Endothelial cell (in vitro differentiated cells): ENCODE results near the gene OSBPL8. TPM values are rescaled to one million over a fixed set of nuclear protein-coding genes. Genes with fewer than 3 reads are reported as not detected.
A peak's percentile ranks its signal among the peaks of the same experiment; 100 is the strongest.

ENCODE experiments used
- DNase-seq: peaks from one replicate; pipeline ENCODE4 v3.0.0; 2021; ENCODE audit warnings: low spot score
- H3K27ac Mint-ChIP-seq: one replicate; pipeline ENCODE4 v1.8.0; 2021; ENCODE audit warnings: mixed read lengths, inconsistent platforms; ENCODE audit not compliant: unreplicated experiment
- H3K27me3 Mint-ChIP-seq: one replicate; pipeline ENCODE4 v1.8.0; 2021; ENCODE audit warnings: mild to moderate bottlenecking, moderate library complexity, mixed read lengths, inconsistent platforms; ENCODE audit not compliant: unreplicated experiment
- H3K36me3 Mint-ChIP-seq: one replicate; pipeline ENCODE4 v1.8.0; 2021; ENCODE audit warnings: mild to moderate bottlenecking, low read depth, mixed read lengths, inconsistent platforms; ENCODE audit not compliant: unreplicated experiment
- H3K4me1 Mint-ChIP-seq: one replicate; pipeline ENCODE4 v1.8.0; 2021; ENCODE audit warnings: mild to moderate bottlenecking, mixed read lengths, inconsistent platforms; ENCODE audit not compliant: unreplicated experiment
- H3K4me3 Mint-ChIP-seq: one replicate; pipeline ENCODE4 v1.8.0; 2021; ENCODE audit warnings: mild to moderate bottlenecking, mixed read lengths, inconsistent platforms; ENCODE audit not compliant: unreplicated experiment
- H3K9me3 Mint-ChIP-seq: one replicate; pipeline ENCODE4 v1.8.0; 2021; ENCODE audit warnings: mixed read lengths, inconsistent platforms; ENCODE audit not compliant: unreplicated experiment
- CTCF ChIP-seq: fragments of 200-600 bp; sonication (generic); IDR thresholded peaks from one replicate; pipeline ENCODE4 v1.5.0; 2021; ENCODE audit warnings: antibody characterized with exemption; ENCODE audit not compliant: unreplicated experiment
- total RNA-seq: library from RNA; stranded (reverse); fragmentation: NEBNext Ultra II Directional; extraction: Animal tissue kit (Norgen Biotek cat#: 25700); gene quantifications from one replicate; pipeline ENCODE4 v1.2.1, GENCODE V29; 2021; ENCODE audit not compliant: unreplicated experiment

OSBPL8 gene
- total RNA-seq, 1 donor from 2014 or later, result 82.3 TPM

DNA sequence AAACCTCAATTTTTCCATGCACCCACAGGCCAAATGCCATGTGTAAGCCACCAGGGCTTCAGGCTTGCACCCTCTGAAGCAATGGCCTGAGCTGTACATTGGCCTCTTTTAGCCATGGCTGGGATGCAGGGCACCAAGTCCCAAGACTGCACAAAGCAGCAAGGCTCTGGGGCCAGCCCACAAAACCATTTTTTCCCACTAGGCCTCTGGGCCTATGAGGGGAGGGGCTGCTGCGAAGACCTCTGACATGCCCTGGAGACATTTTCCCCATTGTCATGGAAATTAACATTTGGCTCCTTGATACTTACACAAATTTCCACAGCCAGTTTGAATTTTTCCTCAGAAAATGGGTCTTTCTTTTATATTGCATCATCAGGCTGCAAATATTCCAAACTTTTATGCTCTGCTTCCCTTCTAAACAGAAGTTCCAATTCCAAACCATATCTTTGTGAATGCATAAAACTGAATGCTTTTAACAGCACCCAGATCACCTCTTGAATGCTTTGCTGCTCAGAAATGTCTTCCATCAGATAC lies 14.3 kb upstream of the OSBPL8 start:
- Mint-ChIP-seq H3K9me3 (peaks cover 5% of the 10 kb centered on the region), H3K4me1 (no peaks in the 10 kb centered on the region), H3K36me3 (peaks cover 11% of the 10 kb centered on the region), H3K27ac (no peak overlapping the region), H3K4me3 (peak overlapping the region; percentile 52), H3K27me3 (peaks cover 1% of the 10 kb centered on the region)
- DNase-seq, result no peak
- TF ChIP-seq CTCF, result no peak

GRCh38 chr12:76571256-76571655 lies 11.7 kb upstream of the OSBPL8 start:
- peaks cover 11% of the 10 kb centered on the region for H3K36me3 Mint-ChIP-seq

DNA sequence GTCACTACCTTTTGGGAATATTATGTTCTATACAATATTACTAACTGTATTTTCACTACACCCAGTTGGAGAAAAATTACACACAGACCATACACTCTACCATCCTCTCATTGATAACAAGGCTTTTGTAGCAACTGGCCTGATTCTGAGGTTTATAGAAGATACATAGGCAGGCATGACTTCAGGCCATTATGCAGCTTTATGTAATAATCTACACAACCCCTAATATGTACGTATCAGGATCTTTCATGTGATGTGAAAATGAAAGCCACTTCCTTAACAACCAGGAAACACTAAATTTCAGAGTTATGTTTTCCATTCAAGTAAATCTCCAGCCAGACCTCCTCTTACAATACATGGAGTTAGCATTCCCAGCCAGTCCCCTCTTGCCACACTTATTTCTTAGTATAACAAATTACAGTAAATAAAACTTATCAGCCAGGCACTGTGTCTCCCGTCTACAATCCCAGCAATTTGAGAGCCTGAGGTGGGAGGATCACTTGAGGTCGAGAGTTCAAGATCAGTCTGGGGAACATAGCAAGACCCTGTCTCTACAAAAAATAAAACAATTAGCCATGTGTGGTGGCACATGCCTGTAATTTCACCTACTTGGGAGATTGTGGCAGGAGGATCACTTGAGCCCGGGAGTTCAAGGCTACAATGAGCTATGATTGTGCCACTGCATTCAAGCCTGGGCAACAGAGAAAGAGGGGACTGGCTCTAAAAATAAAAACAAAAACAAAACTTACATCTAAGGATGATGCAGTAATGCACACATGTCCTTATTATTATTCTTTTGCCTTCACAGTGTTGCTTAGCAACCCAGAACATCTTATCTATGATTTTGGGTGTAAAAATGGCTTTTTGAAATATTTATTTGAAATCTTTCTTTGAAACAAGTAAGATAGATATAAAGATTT lies 10.4 kb upstream of the OSBPL8 start:
- H3K27ac Mint-ChIP-seq, result no peak overlapping the region
- H3K36me3 Mint-ChIP-seq, result peaks cover 11% of the 10 kb centered on the region
- H3K4me1 Mint-ChIP-seq, result peaks cover 4% of the 10 kb centered on the region
- peaks cover 1% of the 10 kb centered on the region for H3K27me3 Mint-ChIP-seq
- no peak for DNase-seq
- TF ChIP-seq CTCF, result no peak
- peaks cover 5% of the 10 kb centered on the region for H3K9me3 Mint-ChIP-seq
- no peak overlapping the region for H3K4me3 Mint-ChIP-seq

More at GRCh38 chr12:76571256-76571655, 11.7 kb upstream of the OSBPL8 start:
- no peak overlapping the region for H3K27ac Mint-ChIP-seq
- H3K4me3 Mint-ChIP-seq, result no peak overlapping the region
- TF ChIP-seq CTCF, result no peak
- H3K9me3 Mint-ChIP-seq, result peaks cover 5% of the 10 kb centered on the region
- DNase-seq, result no peak
- H3K27me3 Mint-ChIP-seq, result peaks cover 1% of the 10 kb centered on the region
- H3K4me1 Mint-ChIP-seq, result peaks cover 4% of the 10 kb centered on the region

- TF ChIP-seq CTCF, result no peak
Measured at GRCh38 chr12:76568888-76569551, 9.4 kb upstream of the OSBPL8 start.

More at GRCh38 chr12:76568888-76569551, 9.4 kb upstream of the OSBPL8 start:
- Mint-ChIP-seq H3K4me3 (no peak overlapping the region), H3K27me3 (no peaks in the 10 kb centered on the region), H3K9me3 (peaks cover under 1% of the 10 kb centered on the region), H3K36me3 (peaks cover 7% of the 10 kb centered on the region), H3K4me1 (peaks cover 4% of the 10 kb centered on the region), H3K27ac (no peak overlapping the region)
- DNase-seq, result no peak
